Urinary bladder (tissue), 4 donors: ENCODE data around the gene LYSMD4. TPM values are rescaled to one million over a fixed set of nuclear protein-coding genes. Genes with fewer than 3 reads are reported as not detected.
A peak's percentile ranks its signal among the peaks of the same experiment; 100 is the strongest.

Experiments
- DNase-seq: peaks from one replicate; pipeline ENCODE4 v3.0.0-alpha.2; 2015; ENCODE audit errors: extremely low spot score
- H3K27ac ChIP-seq: one replicate; pipeline ENCODE4 v1.5.1; 2013; ENCODE audit warnings: low read depth, mild to moderate bottlenecking, moderate library complexity
- H3K36me3 ChIP-seq: one replicate; pipeline ENCODE4 v1.6.1; 2013; ENCODE audit warnings: mild to moderate bottlenecking, moderate library complexity; ENCODE audit not compliant: insufficient read depth
- H3K4me1 ChIP-seq: one replicate; pipeline ENCODE4 v1.6.1; 2013; ENCODE audit warnings: mild to moderate bottlenecking, moderate library complexity; ENCODE audit not compliant: insufficient read depth
- H3K4me3 ChIP-seq: one replicate; pipeline ENCODE4 v1.5.1; 2013; ENCODE audit warnings: low read depth, low read length
- WGBS: extraction: QIAGEN DNeasy Blood & Tissue Kit; methylation state at CpG from one replicate; pipeline ENCODE4 v1.1.7; 2013; 5-methylcytosine and 5-hydroxymethylcytosine counted together
- polyA plus RNA-seq: library from polyadenylated mRNA; stranded (reverse); fragments of 200-250 nt; gene quantifications from one replicate; pipeline ENCODE4 v1.2.3, GENCODE V29; 2013
- total RNA-seq: library from RNA; depleted of rRNA; stranded (reverse); fragments of >200 nt; gene quantifications from one replicate; pipeline ENCODE4 v1.2.3, GENCODE V29; 2014
- donor health status: healthy with polysubstance abuse.
- donor health status: healthy.

The LYSMD4 gene
- total and polyA plus RNA-seq, 2 donors, result 7.5 to 19.1 TPM

GRCh38 chr15:99722406-99722805 is 10.8 kb downstream of the LYSMD4 start:
- H3K4me3 ChIP-seq, result no peak overlapping the region
- H3K27ac ChIP-seq, result no peak overlapping the region
- H3K36me3 ChIP-seq, result no peaks in the 10 kb centered on the region
- WGBS, result 93% methylated on average over 3 of the region's 3 CpGs
- DNase-seq, result no peak
- no peaks in the 10 kb centered on the region for H3K4me1 ChIP-seq

DNA sequence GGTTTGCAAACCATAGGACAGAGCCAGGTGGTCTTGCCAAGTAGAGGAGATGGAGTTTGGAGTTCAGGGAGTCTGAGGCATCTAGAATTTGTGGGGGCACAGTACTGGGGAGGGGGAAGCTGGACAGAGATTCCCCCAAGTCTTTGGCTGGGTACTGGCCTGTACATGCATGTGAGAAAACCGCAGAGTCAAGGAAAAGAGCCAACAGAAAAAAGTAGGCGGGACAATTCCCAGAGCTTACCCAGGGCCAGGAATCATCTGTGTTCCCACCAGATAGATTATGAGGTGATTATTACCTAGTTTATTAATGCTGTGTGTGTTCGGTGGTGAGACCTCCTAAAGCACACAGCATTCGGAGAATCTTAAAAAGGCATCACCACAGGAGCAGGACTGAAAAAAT is 11.3 kb downstream of the LYSMD4 start:
- no peaks in the 10 kb centered on the region for H3K4me1 ChIP-seq
- no peak for DNase-seq
- 92% methylated on average over 4 of the region's 4 CpGs for WGBS
- no peak overlapping the region for H3K4me3 ChIP-seq
- H3K27ac ChIP-seq, result no peak overlapping the region
- H3K36me3 ChIP-seq, result no peaks in the 10 kb centered on the region

DNA sequence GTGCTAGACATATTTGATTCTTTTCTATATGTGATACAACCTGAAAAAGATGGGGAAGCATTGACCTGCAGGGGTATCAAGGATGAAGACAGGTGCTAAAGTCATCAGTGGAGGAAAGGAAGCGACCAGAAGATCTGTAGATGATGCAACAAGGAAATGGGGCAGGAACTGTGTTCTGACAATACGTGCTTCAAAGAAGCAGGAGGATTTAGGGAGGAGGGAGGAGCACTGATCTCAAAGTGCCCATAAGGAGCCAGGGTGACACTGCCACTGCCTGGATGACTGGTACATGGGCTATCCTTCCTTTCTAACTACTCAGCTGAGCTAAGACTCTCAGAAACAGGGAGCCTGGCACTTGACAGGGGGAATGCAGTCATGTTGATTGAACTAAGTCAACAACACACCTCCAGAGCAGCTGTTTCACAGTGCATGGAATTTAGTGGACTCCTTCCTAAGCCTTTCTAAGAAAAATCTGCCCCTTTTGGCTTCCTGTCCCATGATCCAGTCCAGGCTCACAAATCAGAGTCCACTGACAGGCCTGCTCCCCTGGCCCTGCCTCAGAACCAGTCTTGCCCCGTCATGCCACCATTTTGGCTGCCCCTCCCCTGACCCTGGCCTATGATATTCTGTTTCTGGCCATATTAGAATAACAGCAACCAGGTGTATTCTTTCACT is 12.0 kb downstream of the LYSMD4 start:
- no peak overlapping the region for H3K27ac ChIP-seq
- 75% methylated on average over 3 of the region's 3 CpGs for WGBS
- no peaks in the 10 kb centered on the region for H3K36me3 ChIP-seq
- H3K4me3 ChIP-seq, result no peak overlapping the region
- H3K4me1 ChIP-seq, result no peaks in the 10 kb centered on the region
- no peak for DNase-seq

DNA sequence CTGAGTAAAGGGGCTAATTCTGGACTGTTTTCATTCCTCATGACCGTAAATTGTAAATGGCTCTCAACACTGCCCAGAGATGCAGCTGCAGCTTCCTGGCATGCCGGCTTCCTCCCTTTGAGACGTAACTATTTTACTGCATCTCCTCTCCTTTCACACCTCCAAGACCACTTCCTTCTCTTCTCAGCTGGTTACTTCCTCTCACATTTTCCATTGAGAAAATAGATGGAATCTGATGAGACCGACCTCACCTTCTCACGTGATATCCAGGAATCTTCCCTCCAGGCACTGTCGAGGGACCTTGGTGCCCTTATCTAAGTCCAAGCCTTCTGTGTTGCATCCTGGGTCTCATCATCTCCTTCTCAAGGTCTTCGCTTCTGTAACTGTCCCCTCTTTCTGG is 12.7 kb downstream of the LYSMD4 start:
- H3K36me3 ChIP-seq, result no peaks in the 10 kb centered on the region
- H3K4me1 ChIP-seq, result no peaks in the 10 kb centered on the region
- 83% methylated on average over 7 of the region's 7 CpGs for WGBS
- no peak overlapping the region for H3K27ac ChIP-seq
- no peak for DNase-seq
- no peak overlapping the region for H3K4me3 ChIP-seq

DNA sequence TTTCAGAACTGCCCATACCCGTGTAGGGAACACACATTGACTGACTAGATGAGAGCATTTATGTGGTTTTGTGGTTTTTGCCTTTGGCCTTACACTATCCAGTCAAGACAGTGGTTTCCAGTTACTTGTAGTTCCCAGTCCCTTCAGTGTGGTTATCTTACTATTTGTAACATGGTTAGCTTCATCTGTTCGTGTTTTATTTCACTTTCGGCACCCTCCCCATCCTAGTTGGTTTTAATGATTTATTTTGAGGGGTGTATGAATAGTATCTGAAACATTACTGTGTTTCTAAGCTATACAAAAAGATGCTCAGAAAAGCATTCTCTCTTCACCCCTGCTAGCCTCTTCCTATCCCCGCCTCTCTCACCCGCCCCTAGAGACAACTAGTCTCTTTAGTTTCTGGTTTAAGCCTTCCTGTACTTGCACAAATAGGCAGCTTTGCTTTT is 14.1 kb downstream of the LYSMD4 start:
- H3K4me3 ChIP-seq, result no peak overlapping the region
- H3K27ac ChIP-seq, result no peak overlapping the region
- no peaks in the 10 kb centered on the region for H3K36me3 ChIP-seq
- no peak for DNase-seq
- H3K4me1 ChIP-seq, result no peaks in the 10 kb centered on the region
- 87% methylated on average over 5 of the region's 5 CpGs for WGBS

DNA sequence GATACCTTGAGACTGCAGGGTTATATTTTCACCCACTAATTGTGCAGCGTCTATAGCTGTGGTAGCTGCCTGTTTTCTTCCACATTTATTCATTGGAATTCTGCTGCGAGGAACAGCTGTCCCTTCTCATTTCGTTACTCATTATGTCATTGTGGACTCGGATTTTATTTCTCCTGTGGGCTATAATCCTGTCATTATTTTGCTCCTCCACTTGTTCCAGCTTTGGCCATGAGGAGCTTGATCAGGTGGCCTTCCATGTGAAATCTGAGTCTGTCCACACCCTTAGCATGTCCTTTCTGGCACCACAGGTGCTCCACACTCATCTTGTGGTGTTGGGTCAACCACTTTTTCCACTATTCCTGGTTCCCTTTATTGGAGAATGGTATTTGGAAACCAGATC is 14.8 kb downstream of the LYSMD4 start:
- no peaks in the 10 kb centered on the region for H3K4me1 ChIP-seq
- no peaks in the 10 kb centered on the region for H3K36me3 ChIP-seq
- H3K27ac ChIP-seq, result no peak overlapping the region
- H3K4me3 ChIP-seq, result no peak overlapping the region
- DNase-seq, result no peak
- 46% methylated on average over 4 of the region's 4 CpGs for WGBS

- H3K36me3 ChIP-seq, result no peaks in the 10 kb centered on the region
- no peak overlapping the region for H3K27ac ChIP-seq
- 41% methylated on average over 19 of the region's 19 CpGs for WGBS
- H3K4me3 ChIP-seq, result no peak overlapping the region
- DNase-seq, result no peak
- H3K4me1 ChIP-seq, result no peaks in the 10 kb centered on the region
Observed at GRCh38 chr15:99717161-99718009, 15.9 kb downstream of the LYSMD4 start.

DNA sequence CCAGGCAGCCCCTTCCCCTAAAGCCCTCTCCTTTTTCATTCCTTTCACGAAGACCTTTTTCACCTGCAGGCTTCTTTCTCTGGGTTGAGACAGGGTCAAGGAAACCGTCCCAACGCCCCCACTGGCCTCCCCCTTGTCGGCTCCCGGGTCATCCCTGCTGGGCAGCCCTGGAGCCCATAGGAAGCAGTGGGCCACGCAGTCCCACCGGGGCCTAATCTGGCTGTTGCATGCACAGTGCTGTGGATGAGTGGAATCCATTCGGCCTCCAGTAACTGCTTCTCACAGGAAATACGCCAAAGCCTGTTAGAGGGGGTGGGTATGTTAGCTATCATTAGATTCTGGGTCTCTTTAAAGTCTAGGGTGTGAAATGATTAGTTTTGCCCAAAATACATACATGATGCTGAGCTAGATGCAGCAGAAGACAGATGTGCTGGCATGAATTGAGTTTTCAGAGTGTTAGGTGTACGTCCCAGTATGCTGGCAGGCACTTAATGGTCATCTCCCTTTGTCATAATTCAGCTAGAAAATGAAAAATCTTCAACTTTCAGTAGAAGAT is 16.6 kb downstream of the LYSMD4 start:
- H3K27ac ChIP-seq, result no peak overlapping the region
- no peaks in the 10 kb centered on the region for H3K4me1 ChIP-seq
- 73% methylated on average over 10 of the region's 10 CpGs for WGBS
- no peak overlapping the region for H3K4me3 ChIP-seq
- H3K36me3 ChIP-seq, result no peaks in the 10 kb centered on the region
- DNase-seq, result no peak

- Histone ChIP-seq H3K27ac (no peak overlapping the region), H3K4me1 (no peaks in the 10 kb centered on the region), H3K36me3 (no peaks in the 10 kb centered on the region), H3K4me3 (no peak overlapping the region)
- 80% methylated on average over 18 of the region's 18 CpGs for WGBS
- no peak for DNase-seq
Observed at GRCh38 chr15:99712415-99712814, 20.8 kb downstream of the LYSMD4 start.

- Histone ChIP-seq H3K4me1 (no peaks in the 10 kb centered on the region), H3K27ac (no peak overlapping the region), H3K4me3 (no peak overlapping the region), H3K36me3 (no peaks in the 10 kb centered on the region)
- WGBS, result 61% methylated on average over 5 of the region's 5 CpGs
- no peak for DNase-seq
Observed at GRCh38 chr15:99711625-99712024, 21.6 kb downstream of the LYSMD4 start.

GRCh38 chr15:99709243-99709986 is 23.8 kb downstream of the LYSMD4 start:
- no peak overlapping the region for H3K4me3 ChIP-seq
- DNase-seq, result no peak

GRCh38 chr15:99708563-99708962 is 24.7 kb downstream of the LYSMD4 start:
- DNase-seq, result no peak
- WGBS, result 28% methylated on average over 7 of the region's 7 CpGs
- Histone ChIP-seq H3K4me1 (no peaks in the 10 kb centered on the region), H3K4me3 (no peak overlapping the region), H3K27ac (peak overlapping the region; percentile 71), H3K36me3 (no peaks in the 10 kb centered on the region)

More at GRCh38 chr15:99709243-99709986, 23.8 kb downstream of the LYSMD4 start:
- WGBS, result 83% methylated on average over 16 of the region's 16 CpGs
- no peaks in the 10 kb centered on the region for H3K36me3 ChIP-seq
- no peak overlapping the region for H3K27ac ChIP-seq
- H3K4me1 ChIP-seq, result no peaks in the 10 kb centered on the region

GRCh38 chr15:99707473-99708270 is 25.6 kb downstream of the LYSMD4 start:
- no peak overlapping the region for H3K4me3 ChIP-seq
- 62% methylated on average over 11 of the region's 11 CpGs for WGBS
- no peak for DNase-seq
- H3K36me3 ChIP-seq, result no peaks in the 10 kb centered on the region
- no peaks in the 10 kb centered on the region for H3K4me1 ChIP-seq
- H3K27ac ChIP-seq, result no peak overlapping the region
